Stimulated activated CD8-positive, alpha-beta memory T cell treated with anti-CD3 and anti-CD28 coated beads, Interleukin-7, amount 100 ng/mL, for 1 hour (primary cell): ENCODE results near the gene AK5.
"Not testable (repeated sequence)": the region's sequence is repeated elsewhere in the genome, so short reads cannot be mapped to it uniquely, and the experiment has no call there.

Experiments used
- DNase-seq, 2 donors: peaks; one replicate each; pipeline ENCODE4 v3.0.0-alpha.2; 2020; ENCODE audit warnings: low read depth in 2 of 2

AK5 gene

DNA sequence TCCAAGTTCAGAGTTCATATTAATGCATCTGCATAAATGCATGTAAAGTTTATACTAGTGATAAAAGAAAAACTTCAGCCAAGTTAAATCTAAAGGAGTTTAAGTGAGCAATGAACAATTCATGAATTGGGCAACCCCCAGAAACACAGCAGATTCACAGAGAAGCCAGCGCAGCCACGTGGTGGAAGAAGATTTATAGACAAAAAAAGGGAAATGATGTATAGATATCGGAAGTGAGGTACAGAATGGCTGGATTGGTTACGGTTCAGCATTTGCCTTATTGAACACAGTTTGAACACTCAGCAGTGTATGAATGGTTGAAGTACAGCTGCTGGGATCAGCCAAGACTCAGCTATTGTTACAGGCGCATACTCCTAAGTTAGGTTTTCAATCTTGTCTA, 5.7 kb downstream of the AK5 start:
- DNase-seq: no peak

DNA sequence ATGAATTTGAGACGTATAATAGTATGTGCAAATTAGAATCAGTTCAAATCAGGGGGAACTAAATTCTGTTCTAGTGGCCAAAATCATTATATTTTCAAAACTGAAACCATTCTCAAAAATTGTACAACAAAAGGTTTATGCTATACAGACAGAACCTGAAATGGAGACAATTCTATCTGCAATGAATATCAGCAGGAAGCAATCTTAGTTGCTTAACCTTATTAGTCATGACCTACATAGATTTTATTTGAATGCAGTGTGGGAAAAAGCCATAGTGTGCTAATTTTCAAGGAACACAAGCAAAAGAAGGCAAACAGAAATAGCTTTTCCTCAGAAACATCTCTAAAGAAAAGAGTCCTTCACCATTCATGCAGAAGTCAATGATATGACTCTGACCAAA, 6.5 kb downstream of the AK5 start:
- DNase-seq: no peak

DNA sequence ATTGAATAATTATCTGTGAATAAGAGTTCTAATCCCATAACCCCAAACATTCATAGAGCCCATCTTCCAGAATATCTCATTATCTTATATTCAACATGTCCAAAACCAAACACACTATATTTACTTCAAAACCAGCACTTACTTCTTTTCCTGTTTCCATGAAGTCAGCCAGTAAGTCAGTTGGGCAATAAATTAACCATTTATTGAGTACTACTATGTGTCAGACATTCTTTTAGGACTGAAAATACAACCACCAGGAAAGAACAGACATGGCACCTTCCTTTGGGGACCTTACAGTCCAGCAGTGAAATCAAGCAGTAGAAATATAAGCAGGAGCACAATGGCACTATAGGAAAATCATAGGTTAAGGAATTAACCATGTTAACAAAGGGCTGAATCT, 8.8 kb downstream of the AK5 start:
- no peak for DNase-seq

DNA sequence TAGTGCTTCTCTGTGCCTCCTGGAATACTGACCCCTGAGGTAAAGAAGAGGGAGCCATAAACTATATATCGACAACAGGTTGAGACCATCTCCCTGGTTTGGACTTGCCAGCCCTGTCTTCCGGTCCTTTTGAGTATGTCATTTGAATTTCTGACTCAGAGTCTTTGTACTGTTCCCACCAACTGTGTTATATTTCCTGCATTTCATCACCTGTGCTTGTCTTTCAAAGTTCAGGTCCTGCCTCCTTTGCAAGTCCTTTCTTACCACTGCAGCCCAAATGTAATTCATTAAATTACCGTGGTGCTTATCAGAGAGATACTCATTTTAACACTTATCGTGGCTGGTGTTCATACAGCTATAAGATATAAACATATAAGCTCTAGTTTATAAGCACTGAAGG, 10.7 kb downstream of the AK5 start:
- no peak for DNase-seq

DNA sequence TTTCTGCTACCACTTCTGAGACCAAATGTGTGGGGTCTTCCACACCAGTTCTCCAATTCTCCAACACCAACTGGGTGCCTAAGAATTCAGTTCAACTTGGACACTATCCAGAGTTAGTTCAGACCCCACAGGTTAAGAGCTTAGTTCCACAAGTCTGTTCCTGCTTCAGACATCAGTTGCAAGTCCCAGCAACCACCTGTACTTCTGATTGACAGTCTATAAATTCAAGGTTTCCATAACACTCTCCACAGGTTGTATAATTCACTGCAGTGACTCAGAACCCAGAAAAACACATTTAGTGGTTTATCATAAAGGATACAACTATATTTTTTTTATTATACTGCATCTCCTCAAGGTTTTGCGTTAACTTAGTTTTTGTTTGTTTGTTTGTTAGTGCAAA, 18.7 kb downstream of the AK5 start:
- no peak for DNase-seq

DNA sequence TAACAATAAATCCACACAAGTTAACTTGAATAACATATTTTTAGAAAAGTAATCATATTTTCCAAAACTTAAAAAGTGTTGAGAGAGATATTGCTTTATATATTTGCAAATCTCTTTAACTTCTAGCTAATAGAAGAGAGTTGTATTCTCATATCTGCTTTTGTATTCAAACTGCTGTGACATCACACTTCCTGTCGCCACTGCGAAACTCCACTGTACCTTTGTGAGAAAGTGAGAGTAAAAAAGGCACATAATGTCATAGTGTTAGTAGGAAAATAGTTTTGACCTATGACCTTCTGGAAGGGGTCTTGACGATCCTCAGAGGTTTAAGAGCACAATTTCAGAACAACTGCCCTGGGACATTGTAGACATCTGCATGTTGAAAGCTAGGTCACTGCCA, 21.6 kb downstream of the AK5 start:
- DNase-seq: no peak

DNA sequence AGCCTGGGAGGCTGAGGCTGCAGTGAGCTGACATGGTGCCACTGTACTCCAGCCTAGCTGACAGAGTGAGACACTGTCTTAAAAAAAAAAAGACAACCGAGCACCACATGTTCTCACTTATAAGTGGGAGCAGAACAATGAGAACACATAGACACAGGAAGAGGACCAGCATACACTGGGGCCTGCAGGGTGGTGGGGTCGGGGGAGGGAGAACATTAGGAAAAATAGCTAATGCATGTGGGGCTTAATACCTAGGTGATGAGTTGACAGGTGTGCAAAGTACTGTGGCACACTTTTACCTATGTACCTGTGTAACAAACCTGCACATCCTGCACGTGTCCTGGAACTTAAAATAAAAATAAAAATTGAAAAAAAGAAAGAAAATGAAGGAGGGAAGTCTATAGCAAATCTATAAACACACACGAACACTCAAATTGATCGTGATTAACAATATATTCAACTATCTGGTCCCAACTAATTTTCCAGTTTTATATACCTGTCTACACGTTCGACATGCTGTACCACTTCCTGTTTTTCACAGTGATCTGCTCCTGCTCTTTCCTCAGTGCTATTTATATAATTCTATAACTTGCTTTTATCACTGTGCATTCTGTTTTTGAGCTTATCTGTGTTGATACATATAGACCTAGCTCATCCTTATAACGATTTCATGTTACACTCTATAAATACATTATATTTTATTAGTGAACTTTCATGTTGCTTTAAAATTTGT, 27.2 kb downstream of the AK5 start:
- DNase-seq: no peak

DNA sequence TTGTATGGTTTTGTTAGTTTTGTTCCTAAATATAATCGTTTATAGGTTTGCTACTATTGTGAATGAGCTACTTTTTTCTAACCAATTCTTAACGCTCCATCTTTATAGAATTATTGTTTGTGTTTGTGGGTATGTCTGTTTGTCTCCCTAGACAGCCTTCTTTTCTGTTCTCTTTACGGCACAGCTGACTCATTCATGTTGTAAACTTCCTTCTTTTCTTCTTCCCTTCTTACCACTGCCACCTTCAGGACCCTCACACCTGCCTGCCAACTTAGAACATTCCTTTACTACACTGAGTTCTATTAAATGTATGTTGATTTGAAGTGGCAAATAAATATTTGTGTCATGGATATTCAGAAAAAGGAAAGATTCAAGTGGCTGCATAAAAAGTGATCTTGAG, 29.1 kb downstream of the AK5 start:
- no peak for DNase-seq

DNA sequence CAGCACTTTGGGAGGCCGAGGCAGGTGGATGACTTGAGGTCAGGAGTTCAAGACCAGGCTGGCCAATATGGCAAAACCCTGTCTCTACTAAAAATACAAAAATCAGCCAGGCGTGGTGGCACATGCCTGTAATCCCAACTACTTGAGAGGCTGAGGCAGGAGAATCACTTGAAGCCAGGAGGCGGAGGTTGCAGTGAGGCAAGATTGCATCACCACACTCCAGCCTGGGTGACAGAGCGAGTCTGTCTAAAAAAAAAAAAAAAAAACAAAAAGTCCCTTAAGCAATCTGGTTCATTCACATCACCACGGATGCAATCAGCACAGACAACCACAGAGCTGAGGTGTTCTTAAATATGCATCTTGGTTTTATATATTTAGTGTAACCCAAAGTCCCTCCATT, 30.5 kb downstream of the AK5 start:
- not testable (repeated sequence) for DNase-seq

DNA sequence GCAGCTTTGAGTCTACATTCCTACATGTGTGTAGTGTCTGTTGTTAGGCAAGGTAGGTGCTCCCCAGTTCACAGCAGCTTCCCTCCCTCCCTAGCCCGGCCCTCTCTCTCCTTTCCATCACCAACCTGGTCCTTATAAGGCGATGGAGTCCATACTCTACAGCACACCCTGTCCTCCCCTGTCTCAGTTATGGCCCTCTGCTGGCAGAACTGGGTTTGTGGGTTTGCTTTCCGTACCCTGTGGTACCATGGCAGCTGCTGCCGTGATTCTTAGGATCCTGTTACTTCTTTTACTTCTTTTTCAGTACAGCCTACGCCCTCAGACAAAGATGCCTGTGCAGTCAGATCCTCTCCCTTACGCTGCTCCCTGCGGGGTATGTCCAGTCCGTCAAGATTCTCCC, 31.7 kb downstream of the AK5 start:
- DNase-seq: no peak

DNA sequence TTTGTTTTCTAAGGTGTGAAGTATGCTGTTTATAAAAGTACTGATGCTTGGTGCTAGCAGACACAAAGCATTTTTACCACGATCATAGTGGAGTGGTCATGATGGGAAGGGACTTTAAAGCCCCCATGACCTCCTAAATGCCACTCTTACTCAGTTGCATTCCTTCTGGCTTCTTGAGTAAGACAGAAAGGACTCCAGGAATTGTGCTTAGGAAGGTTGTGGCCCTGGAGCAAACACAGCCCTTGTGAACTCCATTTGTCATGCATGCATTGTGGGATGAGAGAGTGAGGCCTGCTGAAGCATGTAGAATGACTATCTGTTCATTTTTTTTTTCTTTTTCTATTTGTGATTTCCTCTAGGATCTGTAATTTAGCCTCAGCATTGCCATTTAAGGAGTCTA, 34.2 kb downstream of the AK5 start:
- no peak for DNase-seq

DNA sequence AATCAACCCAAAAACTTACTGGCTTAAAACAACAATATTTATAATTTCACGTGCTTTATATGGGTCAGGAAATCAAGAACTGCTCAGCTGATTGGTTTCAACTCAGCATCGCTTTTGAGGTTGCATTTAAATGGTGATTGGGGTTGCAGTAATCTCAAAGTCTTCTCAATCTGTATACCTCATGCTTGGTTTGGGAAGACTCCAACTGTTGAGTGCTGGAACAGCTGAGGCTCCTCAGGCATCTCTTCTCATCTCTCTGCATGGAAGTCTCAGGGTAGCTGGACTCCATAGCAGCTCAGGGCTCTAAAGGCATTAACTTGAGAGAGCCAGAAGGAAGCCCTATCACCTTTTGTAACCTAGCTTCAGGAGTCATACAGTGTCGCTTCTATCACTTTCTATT, 35.1 kb downstream of the AK5 start:
- DNase-seq: no peak

DNA sequence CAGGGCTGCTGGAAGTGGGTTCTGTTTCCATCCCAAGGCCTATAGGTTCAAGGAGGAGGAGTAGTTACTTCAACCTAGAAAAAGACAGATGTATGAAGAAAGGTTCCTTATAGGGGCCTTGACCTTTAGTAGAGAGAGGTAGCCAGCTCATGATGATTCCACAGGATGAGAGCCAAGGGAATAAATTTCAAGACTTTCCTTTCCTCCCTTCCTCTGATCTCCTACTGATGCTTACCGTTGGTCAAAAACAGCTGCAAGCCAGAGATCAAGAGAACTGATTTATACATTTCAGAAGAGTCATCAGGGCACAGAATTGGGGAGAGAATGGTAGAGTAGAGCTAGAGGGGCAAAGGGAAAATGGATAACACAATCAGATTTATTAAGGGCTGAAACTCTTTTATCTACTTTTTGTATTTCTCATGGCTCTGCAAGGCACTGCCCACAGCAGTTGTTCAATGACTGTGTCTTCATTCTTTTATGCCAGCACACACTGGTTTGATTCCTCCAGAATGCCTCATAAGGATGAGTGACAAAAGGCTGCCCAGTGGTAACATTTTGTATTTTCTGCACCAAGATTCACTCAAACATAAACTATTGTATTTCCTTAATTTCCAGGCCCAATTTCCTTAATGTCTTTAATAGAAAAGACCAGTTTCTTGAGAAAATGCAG, 37.4 kb downstream of the AK5 start:
- no peak for DNase-seq

DNA sequence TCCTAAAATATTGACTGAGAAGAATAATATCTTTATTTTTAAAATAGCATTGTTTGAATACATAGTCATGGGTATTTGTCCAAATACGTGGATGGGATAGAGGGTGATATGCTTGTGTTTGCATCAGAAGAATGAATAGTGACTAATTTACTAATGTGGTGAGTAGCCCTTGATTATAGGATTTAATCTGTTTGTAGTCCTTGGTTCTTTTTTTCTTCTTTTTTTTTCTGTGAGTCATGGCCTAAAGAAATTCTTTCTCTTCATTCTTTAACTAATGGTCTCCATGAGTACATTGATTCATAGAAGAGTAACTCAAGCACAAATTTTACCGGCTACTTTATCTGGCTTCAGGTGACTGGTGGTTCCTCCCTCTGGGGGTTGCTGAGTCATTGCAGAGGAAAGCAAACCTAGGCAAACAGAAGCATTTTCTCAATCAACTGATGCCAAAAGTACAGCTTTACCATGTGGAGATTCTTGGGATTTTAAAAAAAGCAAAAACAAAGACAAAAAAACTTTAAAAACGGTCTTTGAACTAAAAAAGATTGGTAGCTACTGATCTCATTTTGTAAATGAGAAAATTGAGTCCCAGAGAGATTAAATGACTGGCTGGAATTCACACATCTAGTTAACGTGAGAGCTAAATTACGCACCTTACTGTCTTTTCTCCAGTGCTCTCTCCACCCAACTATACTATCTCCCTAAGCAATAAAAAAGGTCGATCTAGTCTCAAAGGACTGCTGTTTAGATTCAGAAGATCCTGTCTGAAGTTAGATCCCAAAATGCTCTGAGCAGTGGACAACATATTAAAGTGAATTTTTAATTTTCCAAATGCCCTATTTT, 40.5 kb downstream of the AK5 start:
- DNase-seq: no peak

DNA sequence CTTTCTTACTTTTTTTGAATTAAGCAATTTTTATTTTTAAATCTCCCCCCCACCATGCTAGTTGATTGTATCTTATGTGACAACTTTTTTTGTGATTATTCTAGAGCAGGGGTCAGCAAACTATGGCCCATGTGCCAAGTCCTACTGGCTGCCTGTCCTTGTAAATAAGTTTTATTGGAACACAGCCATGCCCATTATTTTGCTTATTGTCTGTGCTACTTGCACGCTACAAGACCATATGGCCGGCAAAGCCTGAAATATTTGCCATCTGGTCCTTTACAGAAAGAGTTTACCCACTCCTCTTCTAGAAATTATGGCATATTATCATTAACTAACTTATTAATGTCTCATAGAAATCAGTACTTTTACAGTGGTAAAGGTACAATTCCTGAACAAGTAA, 51.7 kb downstream of the AK5 start:
- DNase-seq: no peak

DNA sequence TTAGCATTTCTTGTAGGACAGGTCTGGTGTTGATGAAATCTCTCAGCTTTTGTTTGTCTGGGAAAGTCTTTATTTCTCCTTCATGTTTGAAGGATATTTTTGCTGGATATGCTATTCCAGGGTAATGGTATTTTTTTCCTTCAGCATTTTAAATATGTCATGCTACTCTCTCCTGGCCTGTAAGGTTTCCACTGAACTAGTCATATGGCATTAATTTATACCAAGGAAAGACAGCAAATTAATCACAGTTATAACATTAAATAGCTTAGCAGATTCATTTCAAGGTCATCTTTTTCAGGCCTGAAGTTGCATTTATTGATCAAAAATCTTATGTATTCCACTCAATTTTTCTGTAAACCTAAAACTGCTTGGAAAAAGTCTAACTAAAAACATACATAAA, 54.9 kb downstream of the AK5 start:
- no peak for DNase-seq

DNA sequence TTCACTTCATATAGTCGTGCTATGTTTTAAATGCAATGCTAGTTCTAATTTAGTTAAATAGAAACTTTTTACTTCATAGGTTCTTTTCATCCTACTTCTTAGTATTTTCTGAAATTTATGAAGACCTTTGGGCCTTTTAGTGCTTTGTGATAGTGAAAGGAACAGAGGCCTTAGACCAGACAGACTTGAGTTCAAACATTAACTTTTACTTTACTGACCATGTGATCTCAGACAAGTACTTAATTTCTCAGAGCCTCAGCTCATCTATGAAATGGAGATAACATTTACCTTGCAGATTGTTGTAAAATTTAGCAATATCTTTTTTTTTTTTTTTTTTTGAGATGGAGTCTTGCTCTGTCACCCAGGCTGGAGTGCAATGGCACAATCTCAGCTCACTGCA, 57.5 kb downstream of the AK5 start:
- DNase-seq: no peak

DNA sequence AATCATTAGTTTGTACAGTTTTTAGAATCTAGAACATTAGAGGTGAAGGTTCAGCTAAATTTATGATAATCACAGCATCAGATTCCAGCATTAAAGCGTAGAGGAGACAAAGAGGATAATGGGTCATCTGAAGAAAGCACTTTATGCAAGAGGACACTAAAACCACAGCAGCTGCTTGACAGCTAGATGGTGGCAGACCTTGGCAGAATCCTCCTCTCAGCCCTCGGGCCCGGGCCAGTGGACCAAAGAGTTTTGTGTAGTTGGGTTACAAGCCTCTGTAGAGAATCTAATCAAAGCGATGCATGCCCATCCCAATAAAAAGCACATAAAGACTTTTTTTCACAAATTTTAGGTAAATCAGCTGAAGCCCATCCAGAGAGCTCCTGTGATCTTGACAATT, 59.4 kb downstream of the AK5 start:
- DNase-seq: no peak

DNA sequence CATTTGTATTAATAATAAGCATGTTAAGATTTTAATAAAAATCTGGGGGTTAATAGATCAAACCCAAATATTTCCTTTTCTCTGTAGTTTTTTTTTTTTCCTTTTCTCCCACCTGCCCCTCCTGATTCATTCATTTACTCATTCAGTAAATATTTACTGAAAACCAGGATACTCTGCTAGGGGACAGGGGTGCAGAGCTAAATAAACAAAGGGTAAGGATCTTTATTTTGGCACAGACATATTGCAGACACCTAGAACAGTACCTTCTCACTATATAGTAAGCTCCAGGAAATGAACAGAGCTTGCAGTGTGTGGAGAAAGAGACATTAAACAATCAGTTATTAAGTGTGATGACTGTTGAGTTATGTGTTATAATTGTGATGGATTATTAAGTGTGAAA, 60.9 kb downstream of the AK5 start:
- no peak for DNase-seq

DNA sequence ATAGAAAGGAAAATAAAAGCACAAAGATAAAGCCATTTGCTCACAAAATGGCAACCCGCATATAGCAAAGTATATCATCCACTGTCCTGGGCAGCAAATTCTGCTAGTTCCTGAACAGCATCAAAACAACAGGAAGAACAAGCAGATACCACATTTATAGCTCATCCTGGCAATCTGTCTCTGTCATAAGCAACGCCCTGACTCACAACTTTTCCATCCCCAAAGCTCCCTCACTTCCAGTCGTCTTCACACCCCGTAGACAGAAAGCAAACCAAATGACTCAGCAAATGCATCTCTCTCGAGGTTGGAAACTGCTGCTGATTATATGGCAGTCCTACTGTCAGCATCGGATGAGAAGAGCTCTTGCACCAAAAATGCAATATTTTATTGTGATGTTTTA, 65.8 kb downstream of the AK5 start:
- no peak for DNase-seq

DNA sequence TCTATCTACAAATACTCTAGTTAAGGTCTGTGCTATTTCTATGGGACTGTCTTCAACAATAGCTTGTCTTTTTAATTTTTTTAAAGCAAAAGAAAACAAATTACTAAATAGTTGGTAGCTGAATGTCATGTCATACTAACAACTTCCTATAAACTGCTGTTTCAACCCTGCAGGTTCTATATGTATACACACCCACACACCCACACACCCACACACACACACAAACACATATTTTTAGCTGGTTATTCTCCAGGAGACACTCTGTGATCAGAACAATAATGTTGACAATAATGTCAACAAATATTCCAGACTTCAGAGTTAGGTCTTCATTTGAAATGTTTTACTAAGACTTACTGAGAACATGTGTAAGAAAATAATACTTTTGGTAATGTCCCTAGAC, 66.7 kb downstream of the AK5 start:
- DNase-seq: no peak

DNA sequence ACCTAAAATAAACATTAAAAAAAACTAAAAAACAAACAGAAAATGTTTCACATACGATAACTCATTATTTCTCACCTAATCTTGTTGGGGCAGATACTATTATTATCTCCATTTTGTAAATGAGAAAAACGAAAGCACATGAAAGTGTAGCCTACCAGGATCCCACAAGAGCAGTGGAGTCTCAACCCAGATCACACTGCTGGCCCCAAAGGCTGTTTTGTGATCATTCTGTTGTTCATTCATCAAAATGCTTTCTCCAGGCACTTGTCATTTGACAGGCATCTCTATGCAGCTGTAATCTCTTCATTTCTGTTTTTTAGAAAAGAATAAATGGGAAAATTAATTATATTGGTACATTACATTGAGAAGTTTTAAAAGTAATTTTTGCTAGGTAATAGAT, 67.5 kb downstream of the AK5 start:
- no peak for DNase-seq
